BLaER1 treated with 17β-estradiol and CSF1 and Interleukin-3, amounts not matched to agents 10 nM and 100 nM (cell line): Measurements from ENCODE around the gene ST6GALNAC2.

Experiments used
- H3K27ac ChIP-seq, 11 experiments: shearing (Covaris generic); formaldehyde crosslinking; 2 replicates each; pipeline ENCODE4 v1.8.1; 2022
- H3K27me3 ChIP-seq, 11 experiments: shearing (Covaris generic); formaldehyde crosslinking; 2 replicates each; pipeline ENCODE4 v1.8.1; 2022
- H3K36me3 ChIP-seq, 11 experiments: shearing (Covaris generic); formaldehyde crosslinking; 2 replicates each; pipeline ENCODE4 v1.8.1; 2022
- H3K4me1 ChIP-seq, 10 experiments: shearing (Covaris generic); formaldehyde crosslinking; 2 replicates each; pipeline ENCODE4 v1.8.1; 2022
- H3K4me2 ChIP-seq, 11 experiments: shearing (Covaris generic); formaldehyde crosslinking; 2 replicates each; pipeline ENCODE4 v1.8.1; 2022
- H3K4me3 ChIP-seq, 10 experiments: shearing (Covaris generic); formaldehyde crosslinking; 2 replicates each; pipeline ENCODE4 v1.8.1; 2022
- H3K9ac ChIP-seq, 11 experiments: shearing (Covaris generic); formaldehyde crosslinking; 2 replicates each; pipeline ENCODE4 v1.8.1; 2022
- H3K9me3 ChIP-seq, 11 experiments: shearing (Covaris generic); formaldehyde crosslinking; replicated peaks in 1 of 11; 2 replicates each; pipeline ENCODE4 v1.8.1; 2022
- H4K20me1 ChIP-seq, 11 experiments: shearing (Covaris generic); formaldehyde crosslinking; 2 replicates each; pipeline ENCODE4 v1.8.1; 2022
- Cebpa-rat ChIP-seq, 11 experiments: shearing (Covaris generic); IDR thresholded peaks; 2 replicates each; pipeline ENCODE4 v1.8.1; 2022

The ST6GALNAC2 gene

DNA sequence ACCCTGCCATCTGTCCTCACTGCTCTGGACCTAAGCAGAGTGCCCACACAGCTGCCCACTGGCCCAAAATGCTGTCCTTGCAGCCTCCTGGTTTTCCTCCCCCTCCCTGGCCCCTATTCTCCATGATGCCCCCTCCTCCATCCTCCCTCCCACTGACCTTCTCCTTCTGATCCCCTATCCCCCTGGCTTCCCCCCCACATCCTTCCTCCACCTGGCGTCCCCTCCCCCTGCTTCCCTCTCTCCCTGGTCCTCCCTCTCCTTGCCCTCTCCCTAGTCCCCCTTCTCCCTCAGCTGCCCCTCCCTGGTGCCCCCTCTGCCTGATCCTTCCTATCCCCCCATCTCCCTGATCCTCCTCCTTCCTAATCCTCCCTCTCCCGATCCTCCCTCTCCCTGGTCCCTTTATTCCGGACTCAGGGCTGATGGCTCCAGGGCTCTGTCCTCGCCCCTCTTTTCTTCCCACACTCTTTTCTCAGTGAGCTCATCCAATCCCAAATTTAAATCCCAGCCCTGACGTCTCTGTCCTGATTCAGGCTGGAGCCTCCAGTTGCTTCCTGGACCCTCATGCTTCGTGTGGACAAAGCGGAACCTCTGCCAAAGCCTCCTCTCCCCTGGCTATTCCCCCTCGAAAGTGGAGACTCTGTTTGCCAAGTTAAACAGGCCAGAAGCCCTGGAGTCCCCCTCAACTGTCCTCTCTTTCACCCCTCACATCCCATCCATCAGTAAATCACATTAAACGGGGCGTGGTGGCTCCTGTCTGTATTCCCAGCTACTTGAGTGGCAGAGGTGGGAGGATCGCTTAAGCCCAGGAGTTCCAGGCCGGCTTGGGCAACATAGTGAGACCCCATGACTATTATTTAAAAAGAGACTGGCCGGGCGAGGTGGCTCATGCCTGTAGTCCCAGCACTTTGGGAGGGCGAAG lies 66.4 kb downstream of the ST6GALNAC2 start:
- Histone ChIP-seq H4K20me1 (no peaks in the 10 kb centered on the region), H3K4me2 (peak overlapping the region in 8 of 11 experiments; percentile 3 to 88 (median 60); a peak in 11 of 22 replicates), H3K27me3 (peaks cover 0 to 10% (median 0%) of the 10 kb centered on the region in 11 experiments; a peak in 3 of 22 replicates), H3K9me3 (no peaks in the 10 kb centered on the region), H3K4me1 (peaks cover 45 to 97% (median 77%) of the 10 kb centered on the region in 10 experiments), H3K36me3 (no peaks in the 10 kb centered on the region), H3K4me3 (no peak overlapping the region), H3K9ac (peak overlapping the region in 3 of 11 experiments; percentile 25 to 43 (median 39); a peak in 2 of 22 replicates), H3K27ac (peak overlapping the region in 4 of 11 experiments; percentile 21 to 40 (median 26); a peak in 6 of 22 replicates)
- no peak for TF ChIP-seq Cebpa-rat (IDR thresholded peaks at IDR 0.05)

DNA sequence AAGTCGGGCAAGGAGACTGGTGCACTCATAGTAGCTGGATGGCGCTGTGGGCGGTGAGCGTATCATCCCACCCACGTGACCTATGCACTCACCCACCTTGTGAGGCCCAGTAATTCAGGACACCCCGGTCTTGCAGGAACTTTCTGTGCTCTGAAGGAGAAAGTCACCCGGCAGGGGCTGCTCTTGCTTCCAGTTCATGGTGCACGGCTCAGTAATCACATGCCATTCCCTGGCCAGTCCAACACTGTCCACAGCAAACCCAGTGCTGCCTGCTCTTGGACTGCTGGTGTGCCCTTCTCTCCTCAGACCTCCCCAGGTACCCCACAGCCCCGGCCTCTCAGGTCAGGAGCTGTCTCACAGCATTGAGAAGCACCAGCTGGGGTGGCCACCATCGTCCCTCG lies 68.0 kb downstream of the ST6GALNAC2 start:
- Histone ChIP-seq H3K27me3 (peaks cover 0 to 4% (median 0%) of the 10 kb centered on the region in 11 experiments; a peak in 1 of 22 replicates), H3K9me3 (no peaks in the 10 kb centered on the region), H3K9ac (no peak overlapping the region), H3K27ac (peak overlapping the region in 5 of 11 experiments; percentile 24 to 91 (median 41); a peak in 3 of 22 replicates), H4K20me1 (no peaks in the 10 kb centered on the region), H3K4me3 (no peak overlapping the region), H3K4me1 (peaks cover 55 to 97% (median 82%) of the 10 kb centered on the region in 10 experiments), H3K4me2 (peak overlapping the region; percentile 42 to 88 (median 61)), H3K36me3 (no peaks in the 10 kb centered on the region)
- no peak for TF ChIP-seq Cebpa-rat (IDR thresholded peaks at IDR 0.05)
